CD4-positive, alpha-beta memory T cell (primary cell): ENCODE results near the gene SRPK2. TPM values are rescaled to one million over a fixed set of nuclear protein-coding genes. Genes with fewer than 3 reads are reported as not detected.

Experiments
- CTCF ChIA-PET: fragments of 350-600 bp; sonication (Branson Sonifier 250); formaldehyde crosslinking; loops from one replicate; lab custom pipeline; 2021; ENCODE audit warnings: inconsistent platforms; ENCODE audit not compliant: partially characterized antibody; lab: Charles Lee
- POLR2A ChIA-PET: fragments of 350-600 bp; sonication (Branson Sonifier 250); formaldehyde crosslinking; loops from one replicate; lab custom pipeline; 2021; ENCODE audit not compliant: partially characterized antibody; lab: Charles Lee
- DNase-seq, 5 donors: peaks; one replicate each; pipeline versions ENCODE4 v3.0.0 to v3.0.0-alpha.2; 2020 to 2022; ENCODE audit warnings: mixed read lengths in 1 of 5
- H3K27ac ChIP-seq: one replicate; pipeline ENCODE4 v1.7.0; 2013; ENCODE audit warnings: low read depth, low read length
- H3K27me3 ChIP-seq: 2 replicates; pipeline ENCODE4 v1.7.0; 2013; ENCODE audit warnings: mild to moderate bottlenecking, low read length, moderate library complexity; ENCODE audit not compliant: insufficient read depth
- H3K36me3 ChIP-seq: 2 replicates; pipeline ENCODE4 v1.7.0; 2013; ENCODE audit warnings: mild to moderate bottlenecking, low read length, moderate library complexity; ENCODE audit not compliant: insufficient read depth
- H3K4me1 ChIP-seq: 2 replicates; pipeline ENCODE4 v1.7.0; 2013; ENCODE audit warnings: mild to moderate bottlenecking, low read length, moderate library complexity; ENCODE audit not compliant: insufficient read depth
- H3K4me3 ChIP-seq, 2 donors: one replicate each; pipeline ENCODE4 v1.7.0; 2013; ENCODE audit warnings: low read length in 2 of 2, mild to moderate bottlenecking in 1 of 2
- H3K9me3 ChIP-seq, 2 donors: one replicate each; pipeline ENCODE4 v1.7.0; 2013; ENCODE audit warnings: low read length in 2 of 2, control low read depth in 1 of 2; ENCODE audit not compliant: control insufficient read depth in 1 of 2
- H3K27ac Mint-ChIP-seq, 7 donors: one replicate each; pipeline ENCODE4 v1.8.0; 2020 to 2021; ENCODE audit warnings: mixed read lengths in 7 of 7, mild to moderate bottlenecking in 6 of 7, inconsistent platforms in 3 of 7, moderate library complexity in 3 of 7
- H3K27me3 Mint-ChIP-seq, 2 donors: one replicate each; pipeline ENCODE4 v1.8.0; 2020 to 2021; ENCODE audit warnings: mixed read lengths in 2 of 2
- H3K36me3 Mint-ChIP-seq, 2 donors: one replicate each; pipeline ENCODE4 v1.8.0; 2020 to 2021; ENCODE audit warnings: mixed read lengths in 2 of 2, inconsistent platforms in 1 of 2, mild to moderate bottlenecking in 1 of 2
- H3K4me1 Mint-ChIP-seq, 4 donors: one replicate each; pipeline ENCODE4 v1.8.0; 2020 to 2021; ENCODE audit warnings: mixed read lengths in 4 of 4, mild to moderate bottlenecking in 1 of 4
- H3K4me3 Mint-ChIP-seq, 8 donors: one replicate each; pipeline ENCODE4 v1.8.0; 2020 to 2021; ENCODE audit warnings: mixed read lengths in 8 of 8, mild to moderate bottlenecking in 7 of 8, moderate library complexity in 6 of 8, inconsistent platforms in 3 of 8
- H3K9me3 Mint-ChIP-seq, 8 donors: one replicate each; pipeline ENCODE4 v1.8.0; 2020 to 2021; ENCODE audit warnings: mixed read lengths in 8 of 8, mild to moderate bottlenecking in 5 of 8, inconsistent platforms in 3 of 8, moderate library complexity in 1 of 8
- intact Hi-C: fragments of 100-400 bp; cut with micrococcal nuclease; formaldehyde crosslinking; loops from one replicate; pipeline ENCODE4 v1.15.1; 2023
- polyA plus RNA-seq, 2 donors: library from polyadenylated mRNA; unstranded; fragments of 300-500 nt; fragmentation: Illumina TruSeq; gene quantifications; one replicate each; pipeline ENCODE4 v1.2.3, GENCODE V29; 2021
- total RNA-seq, 2 experiments: library from RNA; stranded (reverse); gene quantifications; one replicate each; pipeline ENCODE4 v1.2.3, GENCODE V29; 2021

The SRPK2 gene
- total and polyA plus RNA-seq, 4 experiments from 2014 or later, result 36.0 to 55.2 (median 51.7) TPM

- Mint-ChIP-seq H3K36me3 (no peaks in the 10 kb centered on the region), H3K27me3 (no peaks in the 10 kb centered on the region), H3K4me3 (no peak overlapping the region), H3K27ac (no peak overlapping the region), H3K4me1 (peaks cover 0 to 1% (median 0%) of the 10 kb centered on the region in 4 donors), H3K9me3 (no peaks in the 10 kb centered on the region)
- POLR2A ChIA-PET, result interaction anchor here (0.8 to 1.4 kb wide), 2 partner anchors 11 to 47 kb away, joined by 3 read pairs; partner anchors contain the start of gene SRPK2
- Histone ChIP-seq H3K4me3 (no peak overlapping the region), H3K36me3 (no peaks in the 10 kb centered on the region), H3K9me3 (no peaks in the 10 kb centered on the region), H3K27me3 (no peaks in the 10 kb centered on the region), H3K27ac (no peak overlapping the region), H3K4me1 (no peaks in the 10 kb centered on the region)
- CTCF ChIA-PET, result interaction anchor here (0.8 to 2.2 kb wide), 10 partner anchors 10 to 90 kb away, joined by 3 to 10 read pairs (median 4); no protein-coding TSS in a partner anchor
- DNase-seq, result no peak
- intact Hi-C loops, result no loop called here
Measured at GRCh38 chr7:105399043-105399725, 10.5 kb upstream of the SRPK2 start.

GRCh38 chr7:105396566-105396965, 7.8 kb upstream of the SRPK2 start:
- peaks cover 0 to 3% (median 0%) of the 10 kb centered on the region in 8 donors for H3K9me3 Mint-ChIP-seq
- CTCF ChIA-PET, result no interaction called here

GRCh38 chr7:105391429-105391828, 2.7 kb upstream of the SRPK2 start:
- intact Hi-C loops, result no loop called here
- Histone ChIP-seq H3K27me3 (no peaks in the 10 kb centered on the region), H3K9me3 (no peaks in the 10 kb centered on the region), H3K4me1 (peaks cover 25% of the 10 kb centered on the region), H3K4me3 (no peak overlapping the region), H3K27ac (no peak overlapping the region), H3K36me3 (no peaks in the 10 kb centered on the region)
- H3K4me3 Mint-ChIP-seq, result peak overlapping the region in 1 of 8 donors; percentile 48
- H3K36me3 Mint-ChIP-seq, result peaks cover 0 to 10% of the 10 kb centered on the region in 2 donors
- POLR2A ChIA-PET, result no interaction called here
- no peaks in the 10 kb centered on the region for H3K27me3 Mint-ChIP-seq
- H3K4me1 Mint-ChIP-seq, result peaks cover 21 to 37% (median 25%) of the 10 kb centered on the region in 4 donors
- H3K9me3 Mint-ChIP-seq, result peaks cover 0 to 4% (median 0%) of the 10 kb centered on the region in 8 donors
- peak overlapping the region in 1 of 7 donors; percentile 34 for H3K27ac Mint-ChIP-seq
- CTCF ChIA-PET, result no interaction called here
- DNase-seq, result no peak

More at GRCh38 chr7:105396566-105396965, 7.8 kb upstream of the SRPK2 start:
- Histone ChIP-seq H3K36me3 (no peaks in the 10 kb centered on the region), H3K9me3 (no peaks in the 10 kb centered on the region), H3K27ac (no peak overlapping the region), H3K27me3 (no peaks in the 10 kb centered on the region), H3K4me3 (no peak overlapping the region), H3K4me1 (peaks cover 8% of the 10 kb centered on the region)
- intact Hi-C loops, result no loop called here
- no peak for DNase-seq
- POLR2A ChIA-PET, result no interaction called here
- peak overlapping the region in 2 of 7 donors; percentile 43 to 77 for H3K27ac Mint-ChIP-seq
- no peaks in the 10 kb centered on the region for H3K36me3 Mint-ChIP-seq
- H3K27me3 Mint-ChIP-seq, result no peaks in the 10 kb centered on the region
- no peak overlapping the region for H3K4me3 Mint-ChIP-seq
- H3K4me1 Mint-ChIP-seq, result peaks cover 8 to 9% (median 9%) of the 10 kb centered on the region in 4 donors

GRCh38 chr7:105389889-105390288, 1.2 kb upstream of the SRPK2 start:
- H3K4me3 ChIP-seq, result no peak overlapping the region
- Mint-ChIP-seq H3K27ac (peak overlapping the region; percentile 10 to 99 (median 89)), H3K4me1 (peaks cover 25 to 41% (median 31%) of the 10 kb centered on the region in 4 donors), H3K4me3 (peak overlapping the region; percentile 24 to 99 (median 99)), H3K9me3 (peaks cover 0 to 4% (median 0%) of the 10 kb centered on the region in 8 donors), H3K27me3 (no peaks in the 10 kb centered on the region), H3K36me3 (peaks cover 4 to 10% of the 10 kb centered on the region in 2 donors)
- ChIA-PET CTCF (interaction anchor here (1.3 kb wide), 1 partner anchor 37 kb away, joined by 8 read pairs; no protein-coding TSS in a partner anchor), POLR2A (interaction anchor here (0.9 to 3.2 kb wide), 3 partner anchors 37 to 409 kb away, joined by 4 to 48 read pairs (median 5); no protein-coding TSS in a partner anchor)
- no peak for DNase-seq
- H3K36me3 ChIP-seq, result no peaks in the 10 kb centered on the region
- H3K27me3 ChIP-seq, result no peaks in the 10 kb centered on the region
- H3K27ac ChIP-seq, result no peak overlapping the region
- intact Hi-C loops, result loop anchor here (5.0 to 10.0 kb wide), 3 partner anchors 55 to 142 kb away; partner anchors contain the start of gene RINT1
- H3K9me3 ChIP-seq, result no peaks in the 10 kb centered on the region
- H3K4me1 ChIP-seq, result peaks cover 27% of the 10 kb centered on the region

- ChIA-PET CTCF (interaction anchor here (0.7 to 1.3 kb wide), 2 partner anchors 37 to 406 kb away, joined by 3 to 8 read pairs; no protein-coding TSS in a partner anchor), POLR2A (interaction anchor here (0.7 to 3.2 kb wide), 15 partner anchors 10 to 408 kb away, joined by 3 to 48 read pairs (median 4); partner anchors contain the start of gene RINT1)
- H3K36me3 ChIP-seq, result no peaks in the 10 kb centered on the region
- H3K27me3 ChIP-seq, result no peaks in the 10 kb centered on the region
- no peak overlapping the region for H3K4me3 ChIP-seq
- Mint-ChIP-seq H3K36me3 (peaks cover 4 to 11% of the 10 kb centered on the region in 2 donors), H3K27ac (peak overlapping the region; percentile 89 to 99 (median 96)), H3K9me3 (peaks cover 0 to 4% (median 0%) of the 10 kb centered on the region in 8 donors), H3K4me1 (peaks cover 29 to 46% (median 37%) of the 10 kb centered on the region in 4 donors), H3K4me3 (peak overlapping the region; percentile 96 to 99 (median 99)), H3K27me3 (no peaks in the 10 kb centered on the region)
- H3K4me1 ChIP-seq, result peaks cover 28% of the 10 kb centered on the region
- intact Hi-C loops, result loop anchor here (5.0 to 10.0 kb wide), 3 partner anchors 54 to 143 kb away; partner anchors contain the start of gene RINT1
- H3K9me3 ChIP-seq, result no peaks in the 10 kb centered on the region
- peak overlapping the region; percentile 20 for H3K27ac ChIP-seq
- DNase-seq, result peak; percentile 20 to 42 (median 27)
Measured at GRCh38 chr7:105389088-105389650, 448 bp upstream of the SRPK2 start.

- DNase-seq, result peak; percentile 42 to 66 (median 47)
- H3K36me3 ChIP-seq, result no peaks in the 10 kb centered on the region
- peak overlapping the region; percentile 52 for H3K27ac ChIP-seq
- peak overlapping the region; percentile 90 to 95 (median 92) for H3K4me3 Mint-ChIP-seq
- H3K36me3 Mint-ChIP-seq, result peaks cover 4 to 13% of the 10 kb centered on the region in 2 donors
- peaks cover 32% of the 10 kb centered on the region for H3K4me1 ChIP-seq
- H3K4me1 Mint-ChIP-seq, result peaks cover 33 to 56% (median 40%) of the 10 kb centered on the region in 4 donors
- no peaks in the 10 kb centered on the region for H3K27me3 Mint-ChIP-seq
- POLR2A ChIA-PET, result interaction anchor here (0.9 to 3.2 kb wide), 16 partner anchors 10 to 1781 kb away, joined by 3 to 48 read pairs (median 4); partner anchors contain the start of genes HBP1 and KMT2E
- CTCF ChIA-PET, result interaction anchor here (1.6 to 2.1 kb wide), 3 partner anchors 11 to 42 kb away, joined by 3 to 8 read pairs (median 7); no protein-coding TSS in a partner anchor
- no peaks in the 10 kb centered on the region for H3K9me3 ChIP-seq
- peak overlapping the region; percentile 57 to 61 for H3K4me3 ChIP-seq
- intact Hi-C loops, result loop anchor here (1.0 to 10.0 kb wide), 4 partner anchors 35 to 145 kb away; partner anchors contain the start of gene RINT1
- H3K27me3 ChIP-seq, result no peaks in the 10 kb centered on the region
- peak overlapping the region; percentile 57 to 95 (median 82) for H3K27ac Mint-ChIP-seq
- peaks cover 0 to 1% (median 0%) of the 10 kb centered on the region in 8 donors for H3K9me3 Mint-ChIP-seq
Measured at GRCh38 chr7:105387508-105388355, 989 bp downstream of the SRPK2 start.
